WTC11 (cell line): ENCODE data around the gene STRAP. TPM values are rescaled to one million over a fixed set of nuclear protein-coding genes. Genes with fewer than 3 reads are reported as not detected.

Experiments used
- ATAC-seq: fragments of 200-7000 bp; cut with Tn5 transposase; 2 replicates; pipeline ENCODE4 v1.10.0; 2021; ENCODE audit warnings: mild to moderate bottlenecking, moderate library complexity
- CTCF ChIA-PET: fragments of 300-600 bp; sonication (Branson Sonifier 250); formaldehyde crosslinking; loops from one replicate; lab custom pipeline; 2021; ENCODE audit warnings: antibody characterized with exemption; lab: Charles Lee
- POLR2A ChIA-PET: fragments of 350-600 bp; sonication (Branson Sonifier 250); formaldehyde crosslinking; loops from one replicate; lab custom pipeline; 2021; ENCODE audit warnings: antibody characterized with exemption; lab: Charles Lee
- DNase-seq: peaks from one replicate; pipeline ENCODE4 v3.0.0; 2021; ENCODE audit warnings: low spot score
- H3K27ac Mint-ChIP-seq: 2 replicates; pipeline ENCODE4 v1.8.0; 2021; ENCODE audit warnings: mixed read lengths
- H3K27me3 Mint-ChIP-seq: 2 replicates; pipeline ENCODE4 v1.8.0; 2021; ENCODE audit warnings: low read depth, mild to moderate bottlenecking, moderate library complexity, mixed read lengths
- H3K36me3 Mint-ChIP-seq: 2 replicates; pipeline ENCODE4 v1.8.0; 2021; ENCODE audit warnings: mixed read lengths
- H3K4me1 Mint-ChIP-seq: 2 replicates; pipeline ENCODE4 v1.8.0; 2022; ENCODE audit warnings: mixed read lengths
- H3K4me3 Mint-ChIP-seq: 2 replicates; pipeline ENCODE4 v1.8.0; 2021; ENCODE audit warnings: mild to moderate bottlenecking, moderate library complexity, mixed read lengths
- H3K9me3 Mint-ChIP-seq: 2 replicates; pipeline ENCODE4 v1.8.0; 2021; ENCODE audit warnings: mixed read lengths
- ETV6 ChIP-seq: sonication (generic); formaldehyde crosslinking; IDR thresholded peaks from 2 replicates; pipeline ENCODE4 v1.8.1; 2022; ENCODE audit warnings: mild to moderate bottlenecking, missing genetic modification reagents
- FOXJ3 ChIP-seq: sonication (generic); formaldehyde crosslinking; IDR thresholded peaks from 2 replicates; pipeline ENCODE4 v1.9.0; 2021; ENCODE audit warnings: missing genetic modification reagents, mild to moderate bottlenecking, borderline replicate concordance
- HMGA2 ChIP-seq: fragments of 250-450 bp; sonication (Bioruptor Pico); IDR thresholded peaks from 2 replicates; pipeline ENCODE4 v1.4.0; 2021; ENCODE audit warnings: mild to moderate bottlenecking, moderate library complexity
- MXD4 ChIP-seq: fragments of 250-450 bp; sonication (Bioruptor Pico); IDR thresholded peaks from 2 replicates; pipeline ENCODE4 v1.8.0; 2021; ENCODE audit warnings: mild to moderate bottlenecking, moderate library complexity, borderline replicate concordance
- PRRX2 ChIP-seq: fragments of 250-450 bp; sonication (Bioruptor Pico); IDR thresholded peaks from 2 replicates; pipeline ENCODE4 v1.8.0; 2021; ENCODE audit warnings: mild to moderate bottlenecking
- RORB ChIP-seq: fragments of 250-450 bp; sonication (Bioruptor Pico); IDR thresholded peaks from 2 replicates; pipeline ENCODE4 v1.9.0; 2021; ENCODE audit warnings: mild to moderate bottlenecking
- SOX15 ChIP-seq: fragments of 250-450 bp; sonication (Bioruptor Pico); IDR thresholded peaks from 2 replicates; pipeline ENCODE4 v1.9.0; 2021; ENCODE audit warnings: mild to moderate bottlenecking
- TEAD1 ChIP-seq: sonication (generic); formaldehyde crosslinking; IDR thresholded peaks from 2 replicates; pipeline ENCODE4 v1.8.0; 2022; ENCODE audit warnings: mild to moderate bottlenecking, missing genetic modification reagents
- ZNF138 ChIP-seq: sonication (generic); formaldehyde crosslinking; conservative IDR thresholded peaks from 2 replicates; pipeline ENCODE4 v1.8.1; 2022; ENCODE audit warnings: mild to moderate bottlenecking, moderate library complexity, missing genetic modification reagents
- ZNF219 ChIP-seq: sonication (generic); formaldehyde crosslinking; IDR thresholded peaks from 2 replicates; pipeline ENCODE4 v1.8.0; 2023; ENCODE audit warnings: missing genetic modification reagents, mild to moderate bottlenecking, borderline replicate concordance
- ZNF232 ChIP-seq: sonication (generic); formaldehyde crosslinking; IDR thresholded peaks from 2 replicates; pipeline ENCODE4 v1.8.0; 2022; ENCODE audit warnings: mild to moderate bottlenecking, missing genetic modification reagents
- total RNA-seq: library from RNA; stranded (reverse); gene quantifications from 3 replicates; pipeline ENCODE4 v1.2.3, GENCODE V29; 2021
- TF ChIP-seq, protein P1 (sequence below): sonication (generic); formaldehyde crosslinking; IDR thresholded peaks from 2 replicates; pipeline ENCODE4 v1.8.1; 2022; ENCODE audit warnings: low read depth, missing genetic modification reagents, borderline replicate concordance
- TF ChIP-seq, protein P2 (sequence below): fragments of 250-450 bp; sonication (Bioruptor Pico); IDR thresholded peaks from 2 replicates; pipeline ENCODE4 v1.9.0; 2021; ENCODE audit warnings: mild to moderate bottlenecking, borderline replicate concordance
- TF ChIP-seq, protein P3 (sequence below): fragments of 250-450 bp; sonication (Bioruptor Pico); IDR thresholded peaks from 2 replicates; pipeline ENCODE4 v2.1.2; 2022; ENCODE audit warnings: mild to moderate bottlenecking, moderate library complexity
- TF ChIP-seq, protein P4 (sequence below): sonication (generic); formaldehyde crosslinking; IDR thresholded peaks from 2 replicates; pipeline ENCODE4 v1.8.1; 2023; ENCODE audit warnings: mild to moderate bottlenecking, moderate library complexity, missing genetic modification reagents
- TF ChIP-seq, protein P5 (sequence below): sonication (generic); formaldehyde crosslinking; IDR thresholded peaks from 2 replicates; pipeline ENCODE4 v1.8.1; 2023; ENCODE audit warnings: mild to moderate bottlenecking, missing genetic modification reagents

STRAP gene
- total RNA-seq, 1 experiment from 2014 or later: 221 TPM

DNA sequence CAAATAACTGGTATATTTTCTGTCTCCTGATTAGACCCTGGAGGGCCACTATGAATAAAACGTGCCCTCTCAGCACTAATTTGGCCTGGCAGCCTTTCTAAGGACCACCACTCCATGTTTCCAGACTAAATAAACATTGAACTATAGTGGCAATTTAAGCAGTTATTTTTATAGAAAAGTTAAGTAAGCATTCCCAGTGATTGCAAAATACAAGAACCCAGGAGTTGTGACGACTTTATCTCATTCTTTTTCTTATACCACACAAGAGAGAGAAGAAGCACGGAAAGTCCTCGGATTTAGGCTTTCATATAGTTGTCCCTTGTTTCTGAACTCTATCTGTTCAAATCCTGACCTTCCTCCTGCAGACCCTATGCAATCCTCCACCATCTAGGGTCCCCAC is 23.1 kb upstream of the STRAP start:
- no peak for DNase-seq
- Mint-ChIP-seq H3K4me1 (peaks cover 19% of the 10 kb centered on the region), H3K27me3 (no peaks in the 10 kb centered on the region)
- TF ChIP-seq SOX15 (CRISPR knock-in tag) (no peak), HMGA2 (CRISPR knock-in tag) (no peak), FOXJ3 (CRISPR knock-in tag) (no peak), ETV6 (CRISPR knock-in tag) (no peak), ZNF232 (CRISPR knock-in tag) (no peak), TEAD1 (CRISPR knock-in tag) (no peak)
- TF ChIP-seq, protein P1, sequence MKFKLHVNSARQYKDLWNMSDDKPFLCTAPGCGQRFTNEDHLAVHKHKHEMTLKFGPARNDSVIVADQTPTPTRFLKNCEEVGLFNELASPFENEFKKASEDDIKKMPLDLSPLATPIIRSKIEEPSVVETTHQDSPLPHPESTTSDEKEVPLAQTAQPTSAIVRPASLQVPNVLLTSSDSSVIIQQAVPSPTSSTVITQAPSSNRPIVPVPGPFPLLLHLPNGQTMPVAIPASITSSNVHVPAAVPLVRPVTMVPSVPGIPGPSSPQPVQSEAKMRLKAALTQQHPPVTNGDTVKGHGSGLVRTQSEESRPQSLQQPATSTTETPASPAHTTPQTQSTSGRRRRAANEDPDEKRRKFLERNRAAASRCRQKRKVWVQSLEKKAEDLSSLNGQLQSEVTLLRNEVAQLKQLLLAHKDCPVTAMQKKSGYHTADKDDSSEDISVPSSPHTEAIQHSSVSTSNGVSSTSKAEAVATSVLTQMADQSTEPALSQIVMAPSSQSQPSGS (CRISPR knock-in tag): no peak
- TF ChIP-seq, all 79 proteins: peak for 0
- Mint-ChIP-seq H3K36me3 (no peaks in the 10 kb centered on the region), H3K4me3 (no peak overlapping the region), H3K9me3 (no peaks in the 10 kb centered on the region), H3K27ac (no peak overlapping the region)
- ChIA-PET POLR2A (no interaction called here), CTCF (interaction anchor here (0.5 to 4.0 kb wide), 13 partner anchors 7 to 574 kb away, joined by 3 to 64 read pairs (median 6); partner anchors contain the start of gene STRAP)
- ATAC-seq: no peak

DNA sequence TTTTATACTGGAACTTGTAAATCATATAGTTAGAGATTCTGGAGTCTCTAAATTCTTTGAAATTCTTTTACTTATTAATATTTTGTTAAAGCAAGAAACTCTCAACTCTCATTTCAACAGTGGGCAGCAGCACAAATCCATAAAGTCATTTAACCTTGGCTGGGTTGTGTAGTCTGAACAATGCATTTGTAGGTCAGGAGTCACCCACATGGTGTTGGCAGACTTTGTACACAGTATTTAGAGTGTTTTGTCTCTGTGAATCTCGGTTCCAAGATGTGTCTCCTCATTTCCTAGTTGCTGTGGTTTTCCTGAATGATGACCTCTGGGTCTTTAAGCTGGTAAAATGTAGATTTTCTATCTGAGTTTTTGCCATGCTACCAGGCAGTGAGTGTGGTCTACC is 20.8 kb upstream of the STRAP start:
- no peak for TF ChIP-seq ZNF219 (CRISPR knock-in tag)
- TF ChIP-seq, protein P2, sequence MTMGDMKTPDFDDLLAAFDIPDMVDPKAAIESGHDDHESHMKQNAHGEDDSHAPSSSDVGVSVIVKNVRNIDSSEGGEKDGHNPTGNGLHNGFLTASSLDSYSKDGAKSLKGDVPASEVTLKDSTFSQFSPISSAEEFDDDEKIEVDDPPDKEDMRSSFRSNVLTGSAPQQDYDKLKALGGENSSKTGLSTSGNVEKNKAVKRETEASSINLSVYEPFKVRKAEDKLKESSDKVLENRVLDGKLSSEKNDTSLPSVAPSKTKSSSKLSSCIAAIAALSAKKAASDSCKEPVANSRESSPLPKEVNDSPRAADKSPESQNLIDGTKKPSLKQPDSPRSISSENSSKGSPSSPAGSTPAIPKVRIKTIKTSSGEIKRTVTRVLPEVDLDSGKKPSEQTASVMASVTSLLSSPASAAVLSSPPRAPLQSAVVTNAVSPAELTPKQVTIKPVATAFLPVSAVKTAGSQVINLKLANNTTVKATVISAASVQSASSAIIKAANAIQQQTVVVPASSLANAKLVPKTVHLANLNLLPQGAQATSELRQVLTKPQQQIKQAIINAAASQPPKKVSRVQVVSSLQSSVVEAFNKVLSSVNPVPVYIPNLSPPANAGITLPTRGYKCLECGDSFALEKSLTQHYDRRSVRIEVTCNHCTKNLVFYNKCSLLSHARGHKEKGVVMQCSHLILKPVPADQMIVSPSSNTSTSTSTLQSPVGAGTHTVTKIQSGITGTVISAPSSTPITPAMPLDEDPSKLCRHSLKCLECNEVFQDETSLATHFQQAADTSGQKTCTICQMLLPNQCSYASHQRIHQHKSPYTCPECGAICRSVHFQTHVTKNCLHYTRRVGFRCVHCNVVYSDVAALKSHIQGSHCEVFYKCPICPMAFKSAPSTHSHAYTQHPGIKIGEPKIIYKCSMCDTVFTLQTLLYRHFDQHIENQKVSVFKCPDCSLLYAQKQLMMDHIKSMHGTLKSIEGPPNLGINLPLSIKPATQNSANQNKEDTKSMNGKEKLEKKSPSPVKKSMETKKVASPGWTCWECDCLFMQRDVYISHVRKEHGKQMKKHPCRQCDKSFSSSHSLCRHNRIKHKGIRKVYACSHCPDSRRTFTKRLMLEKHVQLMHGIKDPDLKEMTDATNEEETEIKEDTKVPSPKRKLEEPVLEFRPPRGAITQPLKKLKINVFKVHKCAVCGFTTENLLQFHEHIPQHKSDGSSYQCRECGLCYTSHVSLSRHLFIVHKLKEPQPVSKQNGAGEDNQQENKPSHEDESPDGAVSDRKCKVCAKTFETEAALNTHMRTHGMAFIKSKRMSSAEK (CRISPR knock-in tag): no peak
- TF ChIP-seq RORB (CRISPR knock-in tag): no peak
- TF ChIP-seq PRRX2 (CRISPR knock-in tag): no peak
- no peak for TF ChIP-seq ZNF138
- TF ChIP-seq, protein P3, sequence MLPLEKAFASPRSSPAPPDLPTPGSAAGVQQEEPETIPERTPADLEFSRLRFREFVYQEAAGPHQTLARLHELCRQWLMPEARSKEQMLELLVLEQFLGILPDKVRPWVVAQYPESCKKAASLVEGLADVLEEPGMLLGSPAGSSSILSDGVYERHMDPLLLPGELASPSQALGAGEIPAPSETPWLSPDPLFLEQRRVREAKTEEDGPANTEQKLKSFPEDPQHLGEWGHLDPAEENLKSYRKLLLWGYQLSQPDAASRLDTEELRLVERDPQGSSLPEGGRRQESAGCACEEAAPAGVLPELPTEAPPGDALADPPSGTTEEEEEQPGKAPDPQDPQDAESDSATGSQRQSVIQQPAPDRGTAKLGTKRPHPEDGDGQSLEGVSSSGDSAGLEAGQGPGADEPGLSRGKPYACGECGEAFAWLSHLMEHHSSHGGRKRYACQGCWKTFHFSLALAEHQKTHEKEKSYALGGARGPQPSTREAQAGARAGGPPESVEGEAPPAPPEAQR (CRISPR knock-in tag): no peak
- TF ChIP-seq, protein P4, sequence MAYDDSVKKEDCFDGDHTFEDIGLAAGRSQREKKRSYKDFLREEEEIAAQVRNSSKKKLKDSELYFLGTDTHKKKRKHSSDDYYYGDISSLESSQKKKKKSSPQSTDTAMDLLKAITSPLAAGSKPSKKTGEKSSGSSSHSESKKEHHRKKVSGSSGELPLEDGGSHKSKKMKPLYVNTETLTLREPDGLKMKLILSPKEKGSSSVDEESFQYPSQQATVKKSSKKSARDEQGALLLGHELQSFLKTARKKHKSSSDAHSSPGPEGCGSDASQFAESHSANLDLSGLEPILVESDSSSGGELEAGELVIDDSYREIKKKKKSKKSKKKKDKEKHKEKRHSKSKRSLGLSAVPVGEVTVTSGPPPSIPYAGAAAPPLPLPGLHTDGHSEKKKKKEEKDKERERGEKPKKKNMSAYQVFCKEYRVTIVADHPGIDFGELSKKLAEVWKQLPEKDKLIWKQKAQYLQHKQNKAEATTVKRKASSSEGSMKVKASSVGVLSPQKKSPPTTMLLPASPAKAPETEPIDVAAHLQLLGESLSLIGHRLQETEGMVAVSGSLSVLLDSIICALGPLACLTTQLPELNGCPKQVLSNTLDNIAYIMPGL (CRISPR knock-in tag): no peak
- TF ChIP-seq, protein P5, sequence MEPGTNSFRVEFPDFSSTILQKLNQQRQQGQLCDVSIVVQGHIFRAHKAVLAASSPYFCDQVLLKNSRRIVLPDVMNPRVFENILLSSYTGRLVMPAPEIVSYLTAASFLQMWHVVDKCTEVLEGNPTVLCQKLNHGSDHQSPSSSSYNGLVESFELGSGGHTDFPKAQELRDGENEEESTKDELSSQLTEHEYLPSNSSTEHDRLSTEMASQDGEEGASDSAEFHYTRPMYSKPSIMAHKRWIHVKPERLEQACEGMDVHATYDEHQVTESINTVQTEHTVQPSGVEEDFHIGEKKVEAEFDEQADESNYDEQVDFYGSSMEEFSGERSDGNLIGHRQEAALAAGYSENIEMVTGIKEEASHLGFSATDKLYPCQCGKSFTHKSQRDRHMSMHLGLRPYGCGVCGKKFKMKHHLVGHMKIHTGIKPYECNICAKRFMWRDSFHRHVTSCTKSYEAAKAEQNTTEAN (CRISPR knock-in tag): no peak
- TF ChIP-seq MXD4 (CRISPR knock-in tag): no peak
- TF ChIP-seq, all 79 proteins: peak for 0
- no peak for DNase-seq
- ChIA-PET POLR2A (no interaction called here), CTCF (no interaction called here)
- Mint-ChIP-seq H3K27ac (no peak overlapping the region), H3K4me1 (peaks cover 26% of the 10 kb centered on the region), H3K36me3 (no peaks in the 10 kb centered on the region), H3K27me3 (no peaks in the 10 kb centered on the region), H3K9me3 (no peaks in the 10 kb centered on the region), H3K4me3 (no peak overlapping the region)
- ATAC-seq: no peak
